K562 (cell line): ENCODE data around the gene CHTF8. TPM values are rescaled to one million over a fixed set of nuclear protein-coding genes. Genes with fewer than 3 reads are reported as not detected.

Experiments
- CBFB ChIP-seq: sonication (generic); formaldehyde crosslinking; IDR thresholded peaks from 2 replicates; pipeline ENCODE4 v1.4.0; 2020; ENCODE audit warnings: mild to moderate bottlenecking, missing genetic modification reagents
- MECOM ChIP-seq: fragments of 250-450 bp; sonication (Bioruptor Pico); IDR thresholded peaks from 2 replicates; pipeline ENCODE4 v1.8.0; 2022; ENCODE audit warnings: inconsistent platforms
- MTA1 ChIP-seq: fragments of 450-650 bp; IDR thresholded peaks from 2 replicates; pipeline ENCODE4 v1.6.1; 2017; ENCODE audit warnings: borderline replicate concordance
- NFXL1 ChIP-seq: fragments of 450-650 bp; formaldehyde crosslinking; IDR thresholded peaks from 2 replicates; pipeline ENCODE4 v1.4.0; 2021; ENCODE audit warnings: mild to moderate bottlenecking
- NR1H2 ChIP-seq: sonication (generic); formaldehyde crosslinking; IDR thresholded peaks from 2 replicates; pipeline ENCODE4 v1.4.0; 2020; ENCODE audit warnings: mild to moderate bottlenecking, missing genetic modification reagents
- RHOXF2B ChIP-seq: fragments of 250-450 bp; sonication (Bioruptor Pico); conservative IDR thresholded peaks from 2 replicates; pipeline ENCODE4 v1.5.1; 2021
- SIN3B ChIP-seq: fragments of 450-650 bp; IDR thresholded peaks from 2 replicates; pipeline ENCODE4 v1.6.1; 2017; ENCODE audit warnings: low read depth, mild to moderate bottlenecking, moderate library complexity
- SNIP1 ChIP-seq: fragments of 450-650 bp; IDR thresholded peaks from 2 replicates; pipeline ENCODE4 v1.7.1; 2017; ENCODE audit warnings: low read depth, mild to moderate bottlenecking
- TARDBP ChIP-seq: fragments of 450-650 bp; IDR thresholded peaks from 2 replicates; pipeline ENCODE4 v1.6.1; 2016
- WHSC1 ChIP-seq: IDR thresholded peaks from one replicate; pipeline ENCODE4 v1.6.1; 2012; ENCODE audit warnings: low read length, control low read depth, inconsistent platforms
- YBX1 ChIP-seq: fragments of 450-650 bp; IDR thresholded peaks from 2 replicates; pipeline ENCODE4 v1.7.1; 2016; ENCODE audit warnings: mild to moderate bottlenecking
- ZNF12 ChIP-seq: sonication (generic); formaldehyde crosslinking; IDR thresholded peaks from 2 replicates; pipeline ENCODE4 v1.4.0; 2020; ENCODE audit warnings: mild to moderate bottlenecking, missing genetic modification reagents
- ZNF140 ChIP-seq: fragments of 250-450 bp; sonication (Bioruptor Pico); IDR thresholded peaks from 2 replicates; pipeline ENCODE4 v1.8.0; 2021; ENCODE audit warnings: moderate library complexity, mild to moderate bottlenecking, inconsistent platforms
- ZNF239 ChIP-seq: fragments of 250-450 bp; sonication (Bioruptor Pico); IDR thresholded peaks from 2 replicates; pipeline ENCODE4 v1.4.0; 2020; ENCODE audit warnings: mild to moderate bottlenecking
- ZNF75A ChIP-seq: fragments of 450-650 bp; formaldehyde crosslinking; IDR thresholded peaks from 2 replicates; pipeline ENCODE4 v1.4.0; 2020; ENCODE audit warnings: mild to moderate bottlenecking
- polyA plus RNA-seq, 8 experiments: library from polyadenylated mRNA; depleted of rRNA in 4 of 8; stranded (reverse) in 5 of 8; unstranded in 3 of 8; fragments of >200 nt; fragmentation: Nextera tagmentation in 2 of 8; fragmentation: Illumina TruSeq in 1 of 8; extraction: Ambion mirVana in 2 of 8; extraction: Trizol in 1 of 8; gene quantifications; 2 replicates each; pipeline versions ENCODE4 v1.2.1 to v1.2.3, GENCODE V29; 2011 to 2014; ENCODE audit warnings: inconsistent platforms in 1 of 8, missing spikeins in 1 of 8
- total RNA-seq, 7 experiments: library from RNA; depleted of rRNA in 6 of 7; stranded (reverse); fragments of >200 nt in 6 of 7; fragmentation: Illumina TruSeq in 2 of 7; extraction: Trizol in 2 of 7; gene quantifications; 2 replicates each; pipeline versions ENCODE4 v1.2.1 to v1.2.3, GENCODE V29; 2011 to 2021; ENCODE audit warnings: low replicate concordance in 1 of 7
- TF ChIP-seq, protein P1 (sequence below): fragments of 250-450 bp; sonication (Bioruptor Pico); IDR thresholded peaks from 2 replicates; pipeline ENCODE4 v1.9.0; 2021; ENCODE audit warnings: mild to moderate bottlenecking, inconsistent platforms
- TF ChIP-seq, protein P2 (sequence below): fragments of 150-350 bp; IDR thresholded peaks from 2 replicates; pipeline ENCODE4 v1.6.1; 2014; ENCODE audit warnings: low read depth, mild to moderate bottlenecking, low read length, borderline replicate concordance
- TF ChIP-seq, protein P3 (sequence below): IDR thresholded peaks from 3 replicates; pipeline ENCODE4 v1.6.1; 2011; ENCODE audit warnings: borderline replicate concordance, mild to moderate bottlenecking, moderate library complexity; ENCODE audit not compliant: insufficient read length; ENCODE audit errors: extremely low read depth
- TF ChIP-seq, protein P4 (sequence below): fragments of 450-650 bp; IDR thresholded peaks from 2 replicates; pipeline ENCODE4 v1.6.1; 2016; ENCODE audit warnings: low read depth, mild to moderate bottlenecking, moderate library complexity
- TF ChIP-seq, protein P5 (sequence below): sonication (generic); formaldehyde crosslinking; IDR thresholded peaks from 2 replicates; pipeline ENCODE4 v1.8.0; 2022; ENCODE audit warnings: mild to moderate bottlenecking, missing genetic modification reagents

CHTF8 gene
- total and polyA plus RNA-seq, 9 of the 15 experiments (the other 6 are each of a cell fraction or from before 2014, with no cell fraction given) = 20.2 to 199 (median 108) TPM

DNA sequence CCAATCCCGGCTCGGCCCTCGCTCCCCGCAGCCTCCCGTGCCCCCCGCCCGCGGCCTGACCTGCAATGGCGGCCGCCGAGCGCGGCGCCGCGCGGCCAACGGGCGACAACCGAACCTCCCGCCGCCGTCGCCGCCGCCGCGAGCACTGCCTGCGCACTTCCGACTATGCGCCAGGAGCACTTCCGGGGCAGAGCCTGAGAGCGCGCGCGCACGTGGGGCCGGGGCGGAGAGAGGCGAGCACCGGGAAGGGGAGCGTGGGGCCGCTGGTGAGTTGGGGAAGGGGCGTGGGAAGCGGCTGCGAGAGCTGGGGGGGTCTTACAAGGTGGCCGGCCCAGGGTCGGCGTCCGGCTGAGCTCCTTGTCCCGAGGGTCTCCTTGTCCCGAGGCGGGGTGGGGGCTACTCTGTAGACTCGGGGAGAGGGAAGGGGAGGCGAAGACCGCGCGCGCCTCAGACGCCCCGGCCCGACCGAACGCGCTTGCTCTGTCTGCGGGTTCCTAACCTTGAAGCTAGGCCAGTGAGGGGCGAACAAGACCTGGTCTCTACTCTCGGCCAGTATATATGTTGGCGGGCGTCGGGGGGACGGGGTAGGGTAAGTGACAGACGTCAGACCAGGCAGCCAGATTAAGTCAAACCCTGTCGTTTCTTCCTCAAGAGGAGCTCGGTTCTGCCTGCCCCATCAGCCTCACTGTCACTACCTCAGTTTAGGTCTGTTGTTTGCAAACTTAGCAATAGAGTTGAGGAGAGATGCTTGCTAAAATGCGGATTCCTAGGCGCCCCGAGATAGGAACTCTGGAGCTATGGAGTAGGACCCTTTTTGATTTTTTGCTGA is at the start of gene CHTF8, which contains the start of gene UTP4 (continued):
- TF ChIP-seq, protein P1, sequence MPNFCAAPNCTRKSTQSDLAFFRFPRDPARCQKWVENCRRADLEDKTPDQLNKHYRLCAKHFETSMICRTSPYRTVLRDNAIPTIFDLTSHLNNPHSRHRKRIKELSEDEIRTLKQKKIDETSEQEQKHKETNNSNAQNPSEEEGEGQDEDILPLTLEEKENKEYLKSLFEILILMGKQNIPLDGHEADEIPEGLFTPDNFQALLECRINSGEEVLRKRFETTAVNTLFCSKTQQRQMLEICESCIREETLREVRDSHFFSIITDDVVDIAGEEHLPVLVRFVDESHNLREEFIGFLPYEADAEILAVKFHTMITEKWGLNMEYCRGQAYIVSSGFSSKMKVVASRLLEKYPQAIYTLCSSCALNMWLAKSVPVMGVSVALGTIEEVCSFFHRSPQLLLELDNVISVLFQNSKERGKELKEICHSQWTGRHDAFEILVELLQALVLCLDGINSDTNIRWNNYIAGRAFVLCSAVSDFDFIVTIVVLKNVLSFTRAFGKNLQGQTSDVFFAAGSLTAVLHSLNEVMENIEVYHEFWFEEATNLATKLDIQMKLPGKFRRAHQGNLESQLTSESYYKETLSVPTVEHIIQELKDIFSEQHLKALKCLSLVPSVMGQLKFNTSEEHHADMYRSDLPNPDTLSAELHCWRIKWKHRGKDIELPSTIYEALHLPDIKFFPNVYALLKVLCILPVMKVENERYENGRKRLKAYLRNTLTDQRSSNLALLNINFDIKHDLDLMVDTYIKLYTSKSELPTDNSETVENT (CRISPR knock-in tag) = peak; percentile 56
- TF ChIP-seq, protein P2, sequence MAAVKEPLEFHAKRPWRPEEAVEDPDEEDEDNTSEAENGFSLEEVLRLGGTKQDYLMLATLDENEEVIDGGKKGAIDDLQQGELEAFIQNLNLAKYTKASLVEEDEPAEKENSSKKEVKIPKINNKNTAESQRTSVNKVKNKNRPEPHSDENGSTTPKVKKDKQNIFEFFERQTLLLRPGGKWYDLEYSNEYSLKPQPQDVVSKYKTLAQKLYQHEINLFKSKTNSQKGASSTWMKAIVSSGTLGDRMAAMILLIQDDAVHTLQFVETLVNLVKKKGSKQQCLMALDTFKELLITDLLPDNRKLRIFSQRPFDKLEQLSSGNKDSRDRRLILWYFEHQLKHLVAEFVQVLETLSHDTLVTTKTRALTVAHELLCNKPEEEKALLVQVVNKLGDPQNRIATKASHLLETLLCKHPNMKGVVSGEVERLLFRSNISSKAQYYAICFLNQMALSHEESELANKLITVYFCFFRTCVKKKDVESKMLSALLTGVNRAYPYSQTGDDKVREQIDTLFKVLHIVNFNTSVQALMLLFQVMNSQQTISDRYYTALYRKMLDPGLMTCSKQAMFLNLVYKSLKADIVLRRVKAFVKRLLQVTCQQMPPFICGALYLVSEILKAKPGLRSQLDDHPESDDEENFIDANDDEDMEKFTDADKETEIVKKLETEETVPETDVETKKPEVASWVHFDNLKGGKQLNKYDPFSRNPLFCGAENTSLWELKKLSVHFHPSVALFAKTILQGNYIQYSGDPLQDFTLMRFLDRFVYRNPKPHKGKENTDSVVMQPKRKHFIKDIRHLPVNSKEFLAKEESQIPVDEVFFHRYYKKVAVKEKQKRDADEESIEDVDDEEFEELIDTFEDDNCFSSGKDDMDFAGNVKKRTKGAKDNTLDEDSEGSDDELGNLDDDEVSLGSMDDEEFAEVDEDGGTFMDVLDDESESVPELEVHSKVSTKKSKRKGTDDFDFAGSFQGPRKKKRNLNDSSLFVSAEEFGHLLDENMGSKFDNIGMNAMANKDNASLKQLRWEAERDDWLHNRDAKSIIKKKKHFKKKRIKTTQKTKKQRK = no peak
- no peak for TF ChIP-seq CBFB (CRISPR knock-in tag)
- TF ChIP-seq MTA1 = no peak
- TF ChIP-seq ZNF75A (CRISPR knock-in tag) = no peak
- TF ChIP-seq SIN3B = peak; percentile 80
- TF ChIP-seq NR1H2 = no peak
- TF ChIP-seq YBX1 = no peak
- TF ChIP-seq SNIP1 = no peak
- TF ChIP-seq NFXL1 = no peak
- TF ChIP-seq ZNF12 (CRISPR knock-in tag) = no peak
- TF ChIP-seq ZNF239 = no peak
- TF ChIP-seq, protein P3, sequence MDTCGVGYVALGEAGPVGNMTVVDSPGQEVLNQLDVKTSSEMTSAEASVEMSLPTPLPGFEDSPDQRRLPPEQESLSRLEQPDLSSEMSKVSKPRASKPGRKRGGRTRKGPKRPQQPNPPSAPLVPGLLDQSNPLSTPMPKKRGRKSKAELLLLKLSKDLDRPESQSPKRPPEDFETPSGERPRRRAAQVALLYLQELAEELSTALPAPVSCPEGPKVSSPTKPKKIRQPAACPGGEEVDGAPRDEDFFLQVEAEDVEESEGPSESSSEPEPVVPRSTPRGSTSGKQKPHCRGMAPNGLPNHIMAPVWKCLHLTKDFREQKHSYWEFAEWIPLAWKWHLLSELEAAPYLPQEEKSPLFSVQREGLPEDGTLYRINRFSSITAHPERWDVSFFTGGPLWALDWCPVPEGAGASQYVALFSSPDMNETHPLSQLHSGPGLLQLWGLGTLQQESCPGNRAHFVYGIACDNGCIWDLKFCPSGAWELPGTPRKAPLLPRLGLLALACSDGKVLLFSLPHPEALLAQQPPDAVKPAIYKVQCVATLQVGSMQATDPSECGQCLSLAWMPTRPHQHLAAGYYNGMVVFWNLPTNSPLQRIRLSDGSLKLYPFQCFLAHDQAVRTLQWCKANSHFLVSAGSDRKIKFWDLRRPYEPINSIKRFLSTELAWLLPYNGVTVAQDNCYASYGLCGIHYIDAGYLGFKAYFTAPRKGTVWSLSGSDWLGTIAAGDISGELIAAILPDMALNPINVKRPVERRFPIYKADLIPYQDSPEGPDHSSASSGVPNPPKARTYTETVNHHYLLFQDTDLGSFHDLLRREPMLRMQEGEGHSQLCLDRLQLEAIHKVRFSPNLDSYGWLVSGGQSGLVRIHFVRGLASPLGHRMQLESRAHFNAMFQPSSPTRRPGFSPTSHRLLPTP = no peak
- TF ChIP-seq TARDBP = no peak
- TF ChIP-seq, protein P4, sequence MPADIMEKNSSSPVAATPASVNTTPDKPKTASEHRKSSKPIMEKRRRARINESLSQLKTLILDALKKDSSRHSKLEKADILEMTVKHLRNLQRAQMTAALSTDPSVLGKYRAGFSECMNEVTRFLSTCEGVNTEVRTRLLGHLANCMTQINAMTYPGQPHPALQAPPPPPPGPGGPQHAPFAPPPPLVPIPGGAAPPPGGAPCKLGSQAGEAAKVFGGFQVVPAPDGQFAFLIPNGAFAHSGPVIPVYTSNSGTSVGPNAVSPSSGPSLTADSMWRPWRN = no peak
- TF ChIP-seq, protein P5, sequence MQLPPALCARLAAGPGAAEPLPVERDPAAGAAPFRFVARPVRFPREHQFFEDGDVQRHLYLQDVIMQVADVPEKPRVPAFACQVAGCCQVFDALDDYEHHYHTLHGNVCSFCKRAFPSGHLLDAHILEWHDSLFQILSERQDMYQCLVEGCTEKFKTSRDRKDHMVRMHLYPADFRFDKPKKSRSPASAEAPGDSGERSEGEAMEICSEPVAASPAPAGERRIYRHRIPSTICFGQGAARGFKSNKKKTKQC (CRISPR knock-in tag) = no peak
- TF ChIP-seq MECOM (CRISPR knock-in tag) = no peak
- no peak for TF ChIP-seq RHOXF2B (CRISPR knock-in tag)
- no peak for TF ChIP-seq ZNF140 (CRISPR knock-in tag)
- no peak for TF ChIP-seq WHSC1
